Activated CD8-positive, alpha-beta T cell treated with anti-CD3 and anti-CD28 coated beads, Interleukin-2, amount 10 ng/mL, durations not matched to agents 7 days and 5 days (primary cell): ENCODE results near the gene TMEM156. TPM values are rescaled to one million over a fixed set of nuclear protein-coding genes. Genes with fewer than 3 reads are reported as not detected.
"Not testable (repeated sequence)": the region's sequence is repeated elsewhere in the genome, so short reads cannot be mapped to it uniquely, and the experiment has no call there.

Source experiments
- ATAC-seq: fragments of 150-1000 bp; cut with Tn5 transposase; one replicate; pipeline ENCODE4 v1.10.0; 2021; ENCODE audit warnings: moderate library complexity
- CTCF ChIA-PET: fragments of 350-600 bp; sonication (Branson Sonifier 250); formaldehyde crosslinking; loops from one replicate; lab custom pipeline; 2021; ENCODE audit warnings: antibody characterized with exemption; lab: Charles Lee
- POLR2A ChIA-PET: fragments of 350-600 bp; sonication (Branson Sonifier 250); formaldehyde crosslinking; loops from one replicate; lab custom pipeline; 2021; ENCODE audit warnings: antibody characterized with exemption; lab: Charles Lee
- DNase-seq: peaks from one replicate; pipeline ENCODE4 v3.0.0-alpha.2; 2020
- H3K27ac Mint-ChIP-seq: one replicate; pipeline ENCODE4 v1.8.0; 2021; ENCODE audit warnings: mild to moderate bottlenecking, mixed read lengths
- H3K27me3 Mint-ChIP-seq: one replicate; pipeline ENCODE4 v1.8.0; 2021; ENCODE audit warnings: low read depth, mixed read lengths
- H3K36me3 Mint-ChIP-seq: one replicate; pipeline ENCODE4 v1.8.0; 2021; ENCODE audit warnings: low read depth, mixed read lengths
- H3K4me1 Mint-ChIP-seq: one replicate; pipeline ENCODE4 v1.8.0; 2021; ENCODE audit warnings: low read depth, mixed read lengths
- H3K4me3 Mint-ChIP-seq: one replicate; pipeline ENCODE4 v1.8.0; 2021; ENCODE audit warnings: mild to moderate bottlenecking, mixed read lengths
- H3K9me3 Mint-ChIP-seq: one replicate; pipeline ENCODE4 v1.8.0; 2022; ENCODE audit warnings: mixed read lengths; ENCODE audit not compliant: insufficient read depth
- total RNA-seq, 2 experiments: library from RNA; stranded (reverse); gene quantifications; one replicate each; pipeline ENCODE4 v1.2.3, GENCODE V29; 2021

TMEM156 gene
- total RNA-seq, 2 experiments from 2014 or later, result 12.4 to 14.1 TPM

DNA sequence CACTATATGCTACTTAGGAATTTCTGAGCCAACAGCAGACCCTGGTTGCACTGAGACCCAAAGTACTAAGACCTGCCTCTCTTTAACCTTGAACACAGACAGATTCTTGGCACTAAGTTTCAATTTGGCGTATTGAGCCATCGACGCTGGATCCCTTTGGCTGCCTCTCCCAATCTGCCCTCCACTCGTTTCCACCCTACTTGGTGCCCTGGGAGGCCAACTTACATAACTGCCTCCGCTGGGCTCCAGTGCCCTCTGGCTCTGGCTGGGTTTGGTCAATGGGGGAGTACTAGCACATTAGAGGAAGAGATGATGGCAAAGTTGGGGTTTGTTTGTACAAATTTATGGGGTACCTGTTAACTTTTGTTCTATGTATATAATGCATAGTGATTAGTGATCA lies 63.5 kb downstream of the TMEM156 start:
- ATAC-seq (no peak), DNase-seq (no peak)
- ChIA-PET POLR2A (no interaction called here), CTCF (no interaction called here)
- no peaks in the 10 kb centered on the region for H3K9me3 Mint-ChIP-seq
- H3K36me3 Mint-ChIP-seq, result peaks cover 61% of the 10 kb centered on the region
- H3K27me3 Mint-ChIP-seq, result no peaks in the 10 kb centered on the region
- H3K4me1 Mint-ChIP-seq, result peaks cover 3% of the 10 kb centered on the region
- H3K4me3 Mint-ChIP-seq, result no peak overlapping the region
- H3K27ac Mint-ChIP-seq, result no peak overlapping the region

DNA sequence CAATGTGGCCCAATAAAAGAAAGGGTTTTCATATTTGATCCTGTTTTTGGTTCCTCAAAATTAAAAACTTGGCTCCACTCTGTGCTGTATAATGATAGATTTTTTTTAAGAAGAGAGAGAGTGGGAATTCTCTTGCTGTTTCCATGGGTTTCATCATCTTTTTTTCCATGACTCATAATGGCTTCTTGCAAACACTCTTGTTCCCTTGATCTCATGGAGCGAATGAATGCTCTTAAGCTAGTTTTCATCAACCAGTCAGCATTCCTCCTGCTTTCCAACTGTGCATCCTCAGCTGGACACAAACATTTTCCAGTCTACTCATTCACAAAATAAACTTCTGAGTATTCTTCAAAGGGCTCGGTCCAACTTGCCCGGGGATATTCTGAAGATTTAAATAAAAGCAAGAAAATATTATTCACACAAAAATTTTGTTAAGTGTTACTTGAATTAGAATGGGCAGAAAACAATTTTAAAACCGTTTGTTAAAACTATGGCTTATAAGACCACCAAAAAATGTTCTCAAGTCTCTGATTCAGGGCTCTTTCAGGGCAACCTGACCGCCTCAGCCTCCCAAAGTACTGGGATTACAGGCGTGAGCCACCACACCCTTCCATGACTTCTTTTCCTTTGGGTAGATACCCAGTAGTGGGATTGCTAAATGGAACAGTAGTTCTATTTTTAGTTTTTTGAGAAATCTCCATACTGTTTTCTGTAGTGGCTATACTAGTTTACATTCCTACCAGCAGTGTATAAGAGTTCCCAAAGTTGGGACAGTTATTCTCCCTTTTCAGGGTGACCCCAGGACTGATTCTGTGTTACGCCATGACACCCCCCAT lies 64.7 kb downstream of the TMEM156 start:
- POLR2A ChIA-PET, result no interaction called here
- CTCF ChIA-PET, result interaction anchor here (1.4 kb wide), 1 partner anchor 65 kb away, joined by 3 read pairs; no protein-coding TSS in a partner anchor
- Mint-ChIP-seq H3K36me3 (peaks cover 63% of the 10 kb centered on the region), H3K27me3 (no peaks in the 10 kb centered on the region), H3K27ac (peak overlapping the region; percentile 14), H3K9me3 (no peaks in the 10 kb centered on the region), H3K4me3 (no peak overlapping the region), H3K4me1 (peaks cover 3% of the 10 kb centered on the region)
- DNase-seq (no peak), ATAC-seq (no peak)

DNA sequence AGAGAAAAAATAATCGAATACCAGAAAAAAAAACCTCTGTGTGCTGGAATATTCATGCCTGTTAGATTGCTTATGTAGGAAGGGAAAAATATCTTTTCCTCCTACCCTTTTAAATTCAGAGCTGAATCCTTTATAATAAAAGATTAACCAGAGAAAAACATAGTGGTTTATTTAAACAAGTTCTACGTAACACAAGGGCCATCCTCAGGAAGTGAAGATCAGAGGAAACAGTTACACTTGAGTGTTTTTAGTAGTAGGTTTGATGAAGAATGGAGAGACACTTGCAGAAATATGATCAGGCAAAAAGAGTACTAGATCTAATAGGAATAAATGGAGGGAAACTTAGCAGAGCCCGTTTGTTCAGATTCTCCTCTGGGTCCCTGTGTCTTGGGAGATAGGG lies 66.3 kb downstream of the TMEM156 start:
- H3K36me3 Mint-ChIP-seq, result peaks cover 61% of the 10 kb centered on the region
- CTCF ChIA-PET, result interaction anchor here (1.6 kb wide), 1 partner anchor 63 kb away, joined by 5 read pairs; no protein-coding TSS in a partner anchor
- ATAC-seq (no peak), DNase-seq (no peak)
- peaks cover 3% of the 10 kb centered on the region for H3K4me1 Mint-ChIP-seq
- H3K4me3 Mint-ChIP-seq, result no peak overlapping the region
- peaks cover 12% of the 10 kb centered on the region for H3K9me3 Mint-ChIP-seq
- H3K27ac Mint-ChIP-seq, result no peak overlapping the region
- no peaks in the 10 kb centered on the region for H3K27me3 Mint-ChIP-seq
- POLR2A ChIA-PET, result no interaction called here

DNA sequence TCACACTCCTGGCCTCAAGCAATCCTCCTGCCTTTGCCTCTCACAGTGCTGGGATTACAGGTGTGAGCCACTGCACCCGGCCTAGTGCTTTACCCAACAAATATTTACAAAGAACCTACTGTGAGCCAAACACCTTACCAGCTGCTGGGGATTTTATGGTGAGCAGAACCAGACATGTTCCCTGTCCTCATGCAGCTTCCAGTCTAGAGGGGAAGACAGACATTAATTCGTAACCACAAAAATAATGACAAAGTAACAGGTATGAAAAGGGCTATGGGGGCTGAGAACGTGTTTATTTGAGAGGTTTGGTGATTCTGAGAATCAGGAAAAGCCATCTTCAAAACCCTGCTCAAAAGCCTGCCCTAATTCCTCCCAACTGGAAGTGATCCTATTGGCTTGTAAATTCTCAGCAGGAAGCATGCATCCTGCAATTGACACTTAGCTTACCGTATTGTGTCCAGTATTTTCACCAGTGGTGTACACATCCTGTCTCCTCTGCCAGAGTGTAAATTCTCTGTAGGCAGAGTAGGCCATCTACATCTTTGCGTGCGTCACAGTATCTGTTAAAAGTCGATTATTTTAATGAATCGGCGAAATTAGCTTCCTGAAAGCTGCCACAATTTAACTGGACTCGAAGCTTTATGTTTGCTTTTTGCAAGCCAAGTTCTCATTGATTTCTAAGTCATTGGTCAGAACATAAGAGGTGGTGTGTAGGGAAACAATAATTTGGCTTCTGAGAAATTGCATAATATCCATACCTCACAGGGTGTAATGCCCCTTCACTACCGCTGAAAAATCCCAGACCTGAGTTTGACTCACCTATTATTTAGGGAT lies 67.0 kb downstream of the TMEM156 start:
- CTCF ChIA-PET, result interaction anchor here (1.5 to 1.6 kb wide), 2 partner anchors 62 to 170 kb away, joined by 4 to 5 read pairs; no protein-coding TSS in a partner anchor
- no peak overlapping the region for H3K27ac Mint-ChIP-seq
- peaks cover 53% of the 10 kb centered on the region for H3K36me3 Mint-ChIP-seq
- POLR2A ChIA-PET, result interaction anchor here (0.6 kb wide), 1 partner anchor 170 kb away, joined by 3 read pairs; no protein-coding TSS in a partner anchor
- peaks cover 12% of the 10 kb centered on the region for H3K9me3 Mint-ChIP-seq
- H3K4me3 Mint-ChIP-seq, result no peak overlapping the region
- ATAC-seq (no peak), DNase-seq (no peak)
- peaks cover 3% of the 10 kb centered on the region for H3K4me1 Mint-ChIP-seq
- H3K27me3 Mint-ChIP-seq, result no peaks in the 10 kb centered on the region

GRCh38 chr4:38959248-38959647 lies 73.0 kb downstream of the TMEM156 start:
- H3K4me1 Mint-ChIP-seq, result peaks cover 12% of the 10 kb centered on the region
- H3K36me3 Mint-ChIP-seq, DNase-seq, ATAC-seq, H3K4me3 Mint-ChIP-seq, POLR2A ChIA-PET, H3K27ac Mint-ChIP-seq, H3K27me3 Mint-ChIP-seq: not testable (repeated sequence)
- CTCF ChIA-PET, result interaction anchor here (0.8 to 2.2 kb wide), 4 partner anchors 10 to 102 kb away, joined by 3 to 10 read pairs (median 3); no protein-coding TSS in a partner anchor
- H3K9me3 Mint-ChIP-seq, result peaks cover 12% of the 10 kb centered on the region

DNA sequence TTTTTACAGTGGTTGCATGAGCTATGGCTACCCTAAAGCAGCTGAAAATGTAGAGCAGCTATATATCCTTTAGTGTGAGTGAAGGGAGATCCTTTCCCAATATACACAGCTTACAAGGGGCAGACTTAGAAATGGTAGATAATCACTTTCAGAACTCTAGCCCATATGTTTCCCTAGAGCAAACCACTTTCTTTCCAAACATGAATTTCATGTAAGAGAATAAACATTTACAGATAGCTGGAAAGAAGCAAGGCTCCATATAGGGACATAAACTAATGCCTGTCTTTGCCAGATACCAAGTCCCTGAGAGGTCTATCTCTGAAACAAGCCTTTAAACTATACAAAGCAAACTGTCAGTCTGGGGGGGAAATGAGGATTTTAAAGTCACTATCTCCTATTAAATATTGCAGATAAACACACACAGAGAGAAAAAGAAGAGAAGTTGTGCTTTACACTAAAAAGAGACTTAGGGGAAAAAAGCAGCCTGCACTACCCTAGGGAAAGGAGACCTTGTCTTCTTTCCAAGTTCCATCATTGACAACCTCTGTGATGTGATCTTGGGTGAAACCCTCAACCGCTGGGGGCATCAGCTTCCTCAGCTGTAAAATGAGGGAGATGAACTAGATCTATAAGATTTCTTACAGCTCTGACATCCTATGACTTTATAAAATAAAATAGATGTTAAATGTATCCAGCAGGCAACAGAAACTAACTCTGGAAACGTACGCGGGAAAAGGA lies 73.6 kb downstream of the TMEM156 start:
- H3K9me3 Mint-ChIP-seq, result peaks cover 12% of the 10 kb centered on the region
- ATAC-seq (peak; percentile 30), DNase-seq (no peak)
- no peak overlapping the region for H3K4me3 Mint-ChIP-seq
- H3K27ac Mint-ChIP-seq, result no peak overlapping the region
- H3K27me3 Mint-ChIP-seq, result peaks cover 3% of the 10 kb centered on the region
- POLR2A ChIA-PET, result interaction anchor here (1.4 kb wide), 1 partner anchor 10 kb away, joined by 3 read pairs; no protein-coding TSS in a partner anchor
- peaks cover 12% of the 10 kb centered on the region for H3K4me1 Mint-ChIP-seq
- CTCF ChIA-PET, result interaction anchor here (0.7 to 2.2 kb wide), 5 partner anchors 10 to 103 kb away, joined by 3 to 10 read pairs (median 3); no protein-coding TSS in a partner anchor
- peaks cover 2% of the 10 kb centered on the region for H3K36me3 Mint-ChIP-seq

DNA sequence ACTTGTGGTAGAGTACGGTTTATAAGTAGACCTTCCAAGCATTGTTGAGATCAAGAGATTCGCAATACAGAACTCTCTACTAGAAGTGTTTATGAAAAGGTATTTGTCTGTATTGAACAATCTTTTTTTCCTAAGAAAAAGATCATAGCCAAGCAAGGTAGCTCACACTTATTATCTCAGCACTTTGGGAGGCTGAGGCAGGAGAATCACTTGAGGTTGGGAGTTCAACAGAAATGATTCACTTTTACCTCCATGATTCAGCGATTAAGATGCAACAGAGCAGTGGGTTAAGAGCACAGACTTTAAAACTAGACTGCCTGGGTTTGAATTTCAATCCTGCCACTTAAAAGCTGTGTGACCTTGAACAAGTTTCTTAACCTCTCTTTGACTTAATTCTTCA lies 74.3 kb downstream of the TMEM156 start:
- DNase-seq (no peak), ATAC-seq (no peak)
- Mint-ChIP-seq H3K36me3 (peaks cover 2% of the 10 kb centered on the region), H3K9me3 (peaks cover 12% of the 10 kb centered on the region), H3K4me1 (peaks cover 12% of the 10 kb centered on the region), H3K27ac (no peak overlapping the region), H3K4me3 (no peak overlapping the region), H3K27me3 (peaks cover 7% of the 10 kb centered on the region)
- POLR2A ChIA-PET, result interaction anchor here (1.4 kb wide), 1 partner anchor 9 kb away, joined by 3 read pairs; no protein-coding TSS in a partner anchor
- CTCF ChIA-PET, result interaction anchor here (0.7 to 2.2 kb wide), 4 partner anchors 9 to 177 kb away, joined by 3 to 10 read pairs (median 3); no protein-coding TSS in a partner anchor

GRCh38 chr4:38957261-38957815 lies 74.9 kb downstream of the TMEM156 start:
- H3K27me3 Mint-ChIP-seq, result peaks cover 12% of the 10 kb centered on the region
- ATAC-seq, result no peak
- no peak for DNase-seq
- no peak overlapping the region for H3K4me3 Mint-ChIP-seq
- ChIA-PET CTCF (interaction anchor here (0.8 kb wide), 1 partner anchor 178 kb away, joined by 3 read pairs; no protein-coding TSS in a partner anchor), POLR2A (interaction anchor here (1.4 kb wide), 1 partner anchor 9 kb away, joined by 3 read pairs; no protein-coding TSS in a partner anchor)
- peaks cover 12% of the 10 kb centered on the region for H3K4me1 Mint-ChIP-seq
- no peaks in the 10 kb centered on the region for H3K36me3 Mint-ChIP-seq
- peaks cover 11% of the 10 kb centered on the region for H3K9me3 Mint-ChIP-seq
- no peak overlapping the region for H3K27ac Mint-ChIP-seq

- no peaks in the 10 kb centered on the region for H3K36me3 Mint-ChIP-seq
- ATAC-seq (no peak), DNase-seq (no peak)
- H3K4me3 Mint-ChIP-seq, result no peak overlapping the region
- no peaks in the 10 kb centered on the region for H3K9me3 Mint-ChIP-seq
- CTCF ChIA-PET, result interaction anchor here (1.5 kb wide), 1 partner anchor 54 kb away, joined by 8 read pairs; no protein-coding TSS in a partner anchor
- H3K27me3 Mint-ChIP-seq, result peaks cover 15% of the 10 kb centered on the region
- no peak overlapping the region for H3K27ac Mint-ChIP-seq
- POLR2A ChIA-PET, result interaction anchor here (0.9 kb wide), 1 partner anchor 54 kb away, joined by 3 read pairs; no protein-coding TSS in a partner anchor
- H3K4me1 Mint-ChIP-seq, result peaks cover 12% of the 10 kb centered on the region
Observed at GRCh38 chr4:38955957-38956356, 76.3 kb downstream of the TMEM156 start.

GRCh38 chr4:38954727-38955126 lies 77.5 kb downstream of the TMEM156 start:
- DNase-seq, result no peak
- H3K36me3 Mint-ChIP-seq, result no peaks in the 10 kb centered on the region
- H3K27ac Mint-ChIP-seq, result no peak overlapping the region
- peaks cover 21% of the 10 kb centered on the region for H3K4me1 Mint-ChIP-seq
- no peak overlapping the region for H3K4me3 Mint-ChIP-seq
- ATAC-seq, result no peak
- peaks cover 15% of the 10 kb centered on the region for H3K27me3 Mint-ChIP-seq
- H3K9me3 Mint-ChIP-seq, result no peaks in the 10 kb centered on the region
- ChIA-PET CTCF (interaction anchor here (1.5 kb wide), 1 partner anchor 53 kb away, joined by 8 read pairs; no protein-coding TSS in a partner anchor), POLR2A (no interaction called here)
